Activated CD4-positive, CD25-positive, alpha-beta regulatory T cell (primary cell): ENCODE results near the gene DNM3.

Experiments used
- DNase-seq, 4 experiments: peaks; one replicate each; lab custom pipeline; 2025; lab: John Stamatoyannopoulos, UW

Gene DNM3

GRCh38 chr1:172140591-172140990 lies 299.3 kb downstream of the DNM3 start:
- DNase-seq = no peak

GRCh38 chr1:172141341-172141881 lies 300.1 kb downstream of the DNM3 start:
- DNase-seq = no peak

DNA sequence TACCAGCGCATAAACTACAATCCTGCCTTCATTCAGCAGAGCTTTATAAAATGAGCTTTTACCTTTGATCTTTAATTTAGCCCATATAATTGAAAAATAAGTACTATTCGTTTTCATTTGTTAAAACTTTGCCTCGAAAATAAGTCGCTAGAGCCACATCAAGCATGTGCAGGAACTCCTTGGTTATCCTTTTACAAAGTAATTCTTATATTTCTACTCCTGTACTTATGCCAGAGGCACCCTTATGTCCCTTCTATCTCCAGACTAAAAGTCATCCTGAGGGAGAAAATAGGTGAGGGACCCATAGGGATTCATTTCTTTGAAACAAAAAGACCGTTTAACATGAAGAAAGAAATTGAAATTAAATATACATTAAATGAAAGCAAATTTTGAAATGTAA lies 301.0 kb downstream of the DNM3 start:
- DNase-seq = no peak

- DNase-seq = no peak
Observed at GRCh38 chr1:172143384-172144055, 302.2 kb downstream of the DNM3 start.

DNA sequence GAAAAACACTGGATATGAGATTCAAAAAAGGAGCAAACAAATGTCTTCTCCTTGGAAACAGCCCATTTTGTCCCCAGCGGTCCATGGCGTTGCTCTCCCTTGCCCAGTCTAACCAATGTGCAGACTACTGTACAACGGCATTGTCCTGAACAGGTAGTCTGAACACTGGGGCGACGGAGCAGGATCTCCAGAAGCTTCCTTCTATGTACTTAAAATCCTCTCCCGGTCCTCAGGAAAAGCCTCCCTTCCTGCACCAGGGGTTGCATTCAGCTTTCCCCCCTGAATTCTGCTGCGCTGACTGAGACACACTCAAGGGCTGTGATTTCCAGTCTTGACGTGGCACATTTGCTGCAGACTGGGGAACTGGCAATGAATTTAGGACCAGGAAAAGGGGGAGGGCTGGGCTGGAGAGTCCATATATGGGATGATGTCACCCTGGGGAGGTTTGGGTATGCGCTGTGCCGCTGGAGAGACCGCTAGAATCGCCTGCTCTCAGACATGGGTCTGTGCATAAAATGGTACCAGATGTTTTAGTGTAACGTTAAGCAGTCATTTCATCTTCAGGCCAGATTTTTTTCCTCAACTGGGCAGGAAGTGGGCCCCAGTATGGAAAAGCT lies 303.3 kb downstream of the DNM3 start:
- DNase-seq = no peak

DNA sequence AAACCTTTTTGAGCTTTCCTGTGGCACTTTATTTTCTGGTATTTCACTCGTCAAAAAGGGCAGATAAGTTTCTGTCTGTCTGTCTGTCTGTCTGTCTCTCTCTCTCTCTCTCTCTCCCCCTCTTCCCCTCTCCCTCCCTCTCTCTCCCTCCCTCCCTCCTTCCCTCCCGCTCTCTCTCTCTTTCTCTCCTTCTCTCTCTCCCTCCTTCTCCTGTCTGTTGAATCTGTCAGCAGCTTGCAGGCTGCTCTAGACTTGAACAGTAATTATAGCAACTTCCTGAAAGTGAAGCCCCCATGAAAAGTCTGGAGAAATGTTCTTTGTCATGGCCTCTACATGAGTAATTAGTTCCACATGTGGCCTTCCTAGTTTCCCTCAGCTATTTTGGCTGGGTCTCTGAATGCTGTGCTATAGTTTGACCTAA lies 303.9 kb downstream of the DNM3 start:
- no peak for DNase-seq

DNA sequence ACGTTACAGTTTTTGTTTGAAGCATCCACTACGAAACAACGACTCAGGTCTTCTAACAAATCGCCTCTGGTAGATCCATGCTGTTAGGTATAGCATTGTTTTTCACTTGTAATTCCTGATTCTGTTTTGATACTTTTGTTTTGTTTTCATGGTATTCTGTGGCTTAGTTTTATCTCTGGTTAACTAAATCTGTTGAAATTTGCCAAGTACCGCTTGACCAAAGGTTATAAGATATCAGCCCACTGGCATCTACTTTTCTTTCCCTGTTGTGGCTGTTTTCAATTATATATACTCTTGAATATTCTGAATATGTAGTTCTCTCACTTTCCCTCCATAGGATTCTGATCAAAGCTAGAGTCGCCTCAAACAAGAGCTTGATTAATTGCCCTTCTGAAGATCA lies 304.4 kb downstream of the DNM3 start:
- no peak for DNase-seq

DNA sequence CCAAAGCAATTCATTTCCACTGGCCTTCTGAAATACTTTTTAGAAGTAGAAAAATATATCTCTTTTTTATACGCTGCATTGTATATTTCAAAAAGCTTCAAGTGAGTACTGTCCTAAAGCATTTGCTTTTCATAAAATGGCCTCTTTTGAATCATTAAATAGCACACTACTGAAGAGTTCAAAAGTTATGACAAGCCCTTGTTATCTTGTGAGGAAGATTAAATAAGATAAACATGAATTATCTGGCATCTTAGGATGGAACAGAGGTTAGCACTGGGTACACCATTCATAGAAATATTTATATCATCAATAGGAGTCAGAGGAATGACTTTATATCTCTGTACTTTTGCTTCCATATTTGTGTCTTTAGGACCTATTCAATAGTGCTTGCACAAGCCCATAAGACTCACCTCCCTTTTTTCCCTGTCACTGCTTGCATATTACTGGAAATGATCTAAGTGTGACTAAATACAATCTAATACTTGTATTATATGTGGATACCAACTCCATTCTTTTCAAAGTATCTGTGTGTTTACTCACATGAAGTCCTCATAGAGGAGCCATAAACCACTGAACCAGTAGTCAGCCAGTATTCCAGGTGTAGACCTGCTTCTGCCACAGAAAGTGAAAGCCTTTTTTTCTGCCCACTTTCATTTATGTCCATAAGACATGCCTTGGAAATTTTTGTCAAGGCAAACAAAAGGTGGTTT lies 305.0 kb downstream of the DNM3 start:
- no peak for DNase-seq

- DNase-seq = no peak
Observed at GRCh38 chr1:172147541-172147940, 306.2 kb downstream of the DNM3 start.

GRCh38 chr1:172148213-172148612 lies 306.9 kb downstream of the DNM3 start:
- DNase-seq = no peak

- no peak for DNase-seq
Observed at GRCh38 chr1:172148707-172149106, 307.4 kb downstream of the DNM3 start.

- no peak for DNase-seq
Observed at GRCh38 chr1:172149346-172149745, 308.0 kb downstream of the DNM3 start.

DNA sequence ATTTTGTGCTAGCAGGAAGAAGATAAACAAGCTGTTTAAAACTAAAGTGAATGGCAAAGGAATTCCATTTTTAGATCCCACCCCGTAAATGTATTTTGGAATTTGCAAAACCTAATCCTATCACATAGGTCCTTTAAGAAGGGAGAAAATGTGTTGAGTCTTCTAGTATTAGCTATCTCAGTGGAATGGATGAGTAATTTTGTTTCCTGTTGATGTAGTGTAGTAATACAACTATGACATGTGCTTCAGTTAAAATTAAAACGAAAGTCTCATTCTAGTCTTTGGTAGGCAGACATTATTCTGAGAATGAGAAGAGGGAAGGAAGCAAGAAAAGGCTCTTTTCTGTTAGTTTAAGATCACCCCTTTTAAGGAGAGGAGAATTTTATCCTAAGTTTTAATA lies 313.3 kb downstream of the DNM3 start:
- no peak for DNase-seq

DNA sequence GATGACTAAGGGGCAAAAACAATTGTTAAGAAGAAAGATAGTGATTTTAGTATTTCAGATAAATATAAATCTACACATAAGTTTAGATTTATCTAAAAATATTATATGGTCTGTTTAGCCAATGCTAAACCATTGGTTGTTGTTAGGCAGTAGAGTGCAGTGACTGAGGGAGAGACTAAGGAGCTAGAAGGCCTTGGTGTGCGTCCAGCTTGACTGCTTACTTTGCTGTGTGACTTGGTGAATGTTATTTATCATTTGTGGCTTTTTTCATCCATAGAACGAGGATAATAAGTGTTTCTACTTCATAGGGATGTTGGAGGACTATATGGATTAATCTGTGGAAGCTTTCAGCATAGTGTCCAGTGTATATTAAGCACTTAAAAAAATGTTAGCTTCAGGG lies 314.5 kb downstream of the DNM3 start:
- DNase-seq = no peak

DNA sequence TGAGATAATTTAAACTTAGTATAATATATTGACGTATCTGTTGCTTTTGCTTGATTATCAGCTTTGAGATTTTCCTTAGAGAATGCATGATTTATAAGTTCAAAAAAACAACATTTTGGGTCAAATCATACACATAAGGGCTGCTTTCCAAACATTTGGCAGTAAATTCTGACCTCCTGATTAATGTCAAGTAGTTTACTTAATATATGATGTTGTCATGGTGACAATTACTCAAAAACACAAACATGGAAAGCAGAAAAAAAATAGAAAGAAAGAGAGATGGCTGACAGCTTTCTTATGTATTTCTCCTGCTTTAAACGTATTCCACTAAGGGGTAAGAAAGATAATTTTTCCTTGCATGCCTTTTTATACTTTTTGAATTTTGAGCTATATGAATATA lies 320.9 kb downstream of the DNM3 start:
- no peak for DNase-seq

- no peak for DNase-seq
Observed at GRCh38 chr1:172163498-172164215, 322.4 kb downstream of the DNM3 start.

GRCh38 chr1:172165403-172165802 lies 324.1 kb downstream of the DNM3 start:
- no peak for DNase-seq

DNA sequence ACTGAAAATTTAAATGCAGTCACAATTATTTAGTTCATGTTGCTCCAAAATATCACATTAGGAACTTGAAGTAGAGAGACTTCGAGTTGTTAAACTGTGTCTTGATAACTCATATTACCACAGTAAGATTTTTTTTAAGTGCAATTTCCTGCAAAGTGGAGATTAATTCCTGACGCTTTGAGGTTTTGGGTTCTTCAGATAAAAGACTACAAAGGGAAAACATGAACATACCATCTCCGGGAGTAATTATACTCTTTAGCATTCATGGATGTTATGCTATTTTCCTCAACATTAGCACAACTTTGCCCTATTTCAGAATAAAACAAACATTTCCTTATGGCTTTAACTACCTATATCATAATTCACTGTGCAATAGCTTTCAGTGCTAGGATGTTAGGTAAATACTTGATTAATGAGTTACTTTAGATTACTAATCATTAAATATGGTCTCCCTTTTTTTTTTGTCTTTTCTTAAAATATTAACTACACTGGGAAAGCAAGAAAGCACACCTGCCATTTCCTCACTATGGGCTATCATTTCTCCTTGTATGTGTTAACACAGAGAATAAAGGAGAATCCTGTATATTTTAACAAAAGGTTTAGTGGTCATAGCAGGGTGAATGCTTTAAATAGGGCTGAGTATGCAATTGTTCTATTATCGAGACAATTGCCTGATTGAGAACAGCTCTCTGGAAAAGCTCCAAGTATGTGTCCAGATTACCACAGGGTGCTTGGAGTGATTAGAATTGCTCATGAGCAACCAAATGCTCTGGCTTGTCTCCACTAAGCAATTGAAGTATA lies 326.7 kb downstream of the DNM3 start:
- DNase-seq = no peak

DNA sequence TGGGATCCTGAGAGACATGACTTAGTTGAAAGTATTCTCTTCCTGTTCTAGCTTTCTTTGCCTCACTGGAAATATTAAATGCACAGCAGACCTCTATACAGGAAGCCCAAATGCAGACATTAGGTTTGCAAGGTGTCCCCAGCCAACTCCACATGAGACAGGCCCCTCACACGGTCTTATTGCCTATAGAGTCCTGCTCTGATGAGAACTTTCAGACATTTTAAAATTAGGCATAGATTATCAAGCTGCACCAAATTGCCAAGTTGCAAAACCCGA lies 327.2 kb downstream of the DNM3 start:
- no peak for DNase-seq

GRCh38 chr1:172169836-172170235 lies 328.5 kb downstream of the DNM3 start:
- DNase-seq = no peak

DNA sequence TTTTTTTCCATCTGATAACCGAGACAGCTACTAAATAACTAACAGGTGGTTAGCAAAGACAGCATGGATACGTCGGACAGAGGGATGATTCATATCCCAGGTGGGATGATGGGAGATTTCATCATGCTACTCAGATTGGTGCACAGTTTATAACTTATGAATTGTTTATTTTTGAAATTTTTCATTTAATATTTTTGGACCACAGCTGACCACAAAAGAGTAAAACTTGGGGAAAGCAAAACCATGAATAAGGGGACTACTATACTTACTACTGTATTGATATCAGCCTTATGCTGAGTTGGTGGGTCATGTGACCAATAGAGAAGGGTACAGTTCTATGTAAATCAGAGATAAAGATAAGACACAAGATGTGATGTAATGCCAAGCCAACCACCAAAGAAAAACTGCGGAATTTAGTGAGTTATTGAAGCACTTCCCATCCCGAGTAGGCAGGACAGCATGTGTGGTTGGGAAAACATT lies 331.1 kb downstream of the DNM3 start:
- DNase-seq = no peak

GRCh38 chr1:172176206-172176605 lies 334.9 kb downstream of the DNM3 start:
- no peak for DNase-seq
